Caco-2 (cell line): Measurements from ENCODE around the gene ACTR1B. TPM values are rescaled to one million over a fixed set of nuclear protein-coding genes. Genes with fewer than 3 reads are reported as not detected.

Source experiments
- BruUV-seq: library from RNA; stranded (reverse); fragments of 400-500 nt; replicated peaks from 2 replicates; lab custom pipeline; 2021; lab: Mats Ljungman, UMichigan
- CTCF ChIA-PET: fragments of 300-600 bp; sonication (Branson Sonifier 250); formaldehyde crosslinking; loops from one replicate; lab custom pipeline; 2022; ENCODE audit warnings: antibody characterized with exemption; lab: Charles Lee
- POLR2A ChIA-PET: fragments of 300-600 bp; sonication (Branson Sonifier 250); formaldehyde crosslinking; loops from one replicate; lab custom pipeline; 2022; ENCODE audit warnings: antibody characterized with exemption; lab: Charles Lee
- DNase-seq, 2 experiments: peaks; one replicate each; pipeline versions ENCODE4 v3.0.0 to v3.0.0-alpha.2; 2020 to 2022
- H3K27me3 ChIP-seq: replicated peaks from 2 replicates; pipeline ENCODE4 v1.6.0; 2011; ENCODE audit warnings: low read length; ENCODE audit not compliant: control insufficient read depth, insufficient read depth
- H3K36me3 ChIP-seq: 2 replicates; pipeline ENCODE4 v1.5.1; 2011; ENCODE audit warnings: low read length; ENCODE audit not compliant: control insufficient read depth, insufficient read depth
- H3K4me1 ChIP-seq: fragments of 250-450 bp; sonication (Bioruptor Pico); 2 replicates; pipeline ENCODE4 v1.5.1; 2020; ENCODE audit warnings: mild to moderate bottlenecking
- H3K4me3 ChIP-seq: 2 replicates; pipeline ENCODE4 v1.5.1; 2011; ENCODE audit warnings: low read depth, mild to moderate bottlenecking, control low read depth, low read length
- H3K9me3 ChIP-seq: fragments of 250-450 bp; sonication (Bioruptor Pico); 2 replicates; pipeline ENCODE4 v1.5.1; 2020; ENCODE audit warnings: mild to moderate bottlenecking, moderate library complexity
- H3K27ac Mint-ChIP-seq: one replicate; pipeline ENCODE4 v1.8.0; 2022; ENCODE audit warnings: mixed read lengths; ENCODE audit not compliant: unreplicated experiment
- H3K27me3 Mint-ChIP-seq: one replicate; pipeline ENCODE4 v1.8.0; 2022; ENCODE audit warnings: mixed read lengths; ENCODE audit not compliant: insufficient read depth, unreplicated experiment
- H3K36me3 Mint-ChIP-seq: one replicate; pipeline ENCODE4 v1.8.0; 2022; ENCODE audit warnings: mild to moderate bottlenecking, mixed read lengths; ENCODE audit not compliant: insufficient read depth, unreplicated experiment
- H3K4me1 Mint-ChIP-seq: one replicate; pipeline ENCODE4 v1.8.0; 2022; ENCODE audit warnings: low read depth, mixed read lengths; ENCODE audit not compliant: unreplicated experiment
- H3K4me3 Mint-ChIP-seq: one replicate; pipeline ENCODE4 v1.8.0; 2022; ENCODE audit warnings: mild to moderate bottlenecking, moderate library complexity, mixed read lengths; ENCODE audit not compliant: unreplicated experiment
- H3K9me3 Mint-ChIP-seq: one replicate; pipeline ENCODE4 v1.8.0; 2022; ENCODE audit warnings: mixed read lengths; ENCODE audit not compliant: unreplicated experiment
- intact Hi-C: fragments of 100-400 bp; cut with micrococcal nuclease; formaldehyde crosslinking; loops from one replicate; pipeline ENCODE4 v1.10.0; 2022; ENCODE audit not compliant: unreplicated experiment
- total RNA-seq: library from RNA; stranded (reverse); gene quantifications from 2 replicates; pipeline ENCODE4 v1.2.3, GENCODE V29; 2022
- TF ChIP-seq, protein P1 (sequence below), 2 experiments: fragments of 200-600 bp in 1 of 2; IDR thresholded peaks; 1 replicate in 1 of 2; 2 replicates in 1 of 2; pipeline versions ENCODE4 v1.5.1 to v1.8.0; 2011 to 2022; ENCODE audit warnings: antibody characterized with exemption in 1 of 2, control low read depth in 1 of 2, inconsistent platforms in 1 of 2, low read depth in 1 of 2, low read length in 1 of 2, mild to moderate bottlenecking in 1 of 2, moderate library complexity in 1 of 2; ENCODE audit not compliant: insufficient read depth in 1 of 2, severe bottlenecking in 1 of 2, unreplicated experiment in 1 of 2

Gene ACTR1B
- total RNA-seq, 1 experiment from 2014 or later = 42.3 TPM

DNA sequence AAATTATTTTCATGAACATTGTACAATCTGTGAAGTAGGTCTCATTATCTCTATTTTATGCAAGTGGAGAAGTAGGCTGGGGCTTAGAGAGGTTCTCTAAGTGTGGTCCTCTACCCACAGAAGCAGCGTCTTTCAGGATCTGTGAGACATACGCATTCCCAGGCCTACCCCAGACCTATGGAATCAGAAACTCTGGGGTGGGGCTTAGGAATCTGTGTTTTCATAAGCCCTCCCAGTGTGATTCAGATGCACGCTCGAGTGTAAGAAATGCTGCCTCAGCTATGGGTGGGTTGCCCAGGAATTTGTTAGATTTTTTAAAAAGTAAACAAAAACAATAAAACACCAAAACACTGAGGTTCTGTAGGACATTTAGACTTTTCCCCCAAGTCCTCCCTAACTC is 34.7 kb upstream of the ACTR1B start:
- intact Hi-C loops = no loop called here
- Mint-ChIP-seq H3K4me1 (peaks cover 8% of the 10 kb centered on the region), H3K4me3 (no peak overlapping the region), H3K27ac (no peak overlapping the region), H3K36me3 (no peaks in the 10 kb centered on the region), H3K27me3 (no peaks in the 10 kb centered on the region), H3K9me3 (no peaks in the 10 kb centered on the region)
- no TSS peak for BruUV-seq
- POLR2A ChIA-PET = no interaction called here
- DNase-seq = no peak
- no peak overlapping the region for H3K4me3 ChIP-seq
- TF ChIP-seq, protein P1, sequence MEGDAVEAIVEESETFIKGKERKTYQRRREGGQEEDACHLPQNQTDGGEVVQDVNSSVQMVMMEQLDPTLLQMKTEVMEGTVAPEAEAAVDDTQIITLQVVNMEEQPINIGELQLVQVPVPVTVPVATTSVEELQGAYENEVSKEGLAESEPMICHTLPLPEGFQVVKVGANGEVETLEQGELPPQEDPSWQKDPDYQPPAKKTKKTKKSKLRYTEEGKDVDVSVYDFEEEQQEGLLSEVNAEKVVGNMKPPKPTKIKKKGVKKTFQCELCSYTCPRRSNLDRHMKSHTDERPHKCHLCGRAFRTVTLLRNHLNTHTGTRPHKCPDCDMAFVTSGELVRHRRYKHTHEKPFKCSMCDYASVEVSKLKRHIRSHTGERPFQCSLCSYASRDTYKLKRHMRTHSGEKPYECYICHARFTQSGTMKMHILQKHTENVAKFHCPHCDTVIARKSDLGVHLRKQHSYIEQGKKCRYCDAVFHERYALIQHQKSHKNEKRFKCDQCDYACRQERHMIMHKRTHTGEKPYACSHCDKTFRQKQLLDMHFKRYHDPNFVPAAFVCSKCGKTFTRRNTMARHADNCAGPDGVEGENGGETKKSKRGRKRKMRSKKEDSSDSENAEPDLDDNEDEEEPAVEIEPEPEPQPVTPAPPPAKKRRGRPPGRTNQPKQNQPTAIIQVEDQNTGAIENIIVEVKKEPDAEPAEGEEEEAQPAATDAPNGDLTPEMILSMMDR (IDR thresholded peaks at IDR 0.05; ENCODE audit: insufficient read depth in 1 of 2, low read depth in 1 of 2, low read length in 1 of 2, severe bottlenecking in 1 of 2, unreplicated experiment in 1 of 2) = no peak
- H3K36me3 ChIP-seq = no peaks in the 10 kb centered on the region
- CTCF ChIA-PET = interaction anchor here (0.8 to 4.1 kb wide), 9 partner anchors 35 to 688 kb away, joined by 3 to 42 read pairs (median 6); partner anchors contain the start of genes ACTR1B, ANKRD36B and COX5B
- peaks cover 18% of the 10 kb centered on the region for H3K4me1 ChIP-seq
- no peaks in the 10 kb centered on the region for H3K27me3 ChIP-seq
- no peaks in the 10 kb centered on the region for H3K9me3 ChIP-seq

GRCh38 chr2:97697252-97698235 is 33.7 kb upstream of the ACTR1B start:
- Mint-ChIP-seq H3K36me3 (no peaks in the 10 kb centered on the region), H3K9me3 (no peaks in the 10 kb centered on the region), H3K27ac (no peak overlapping the region), H3K27me3 (no peaks in the 10 kb centered on the region), H3K4me3 (no peak overlapping the region), H3K4me1 (peaks cover 8% of the 10 kb centered on the region)
- H3K9me3 ChIP-seq = no peaks in the 10 kb centered on the region
- ChIA-PET CTCF (interaction anchor here (0.7 to 4.1 kb wide), 8 partner anchors 34 to 687 kb away, joined by 3 to 42 read pairs (median 6); partner anchors contain the start of genes ACTR1B, ANKRD36B and COX5B), POLR2A (interaction anchor here (0.8 kb wide), 1 partner anchor 52 kb away, joined by 3 read pairs; no protein-coding TSS in a partner anchor)
- intact Hi-C loops = loop anchor here (1.0 kb wide), 2 partner anchors 33 to 47 kb away; partner anchors contain the start of gene ACTR1B
- peak; percentile 86 to 91 for DNase-seq
- no peak overlapping the region for H3K4me3 ChIP-seq
- H3K36me3 ChIP-seq = no peaks in the 10 kb centered on the region
- peaks cover 18% of the 10 kb centered on the region for H3K4me1 ChIP-seq
- TF ChIP-seq, protein P1 (IDR thresholded peaks at IDR 0.05; ENCODE audit: insufficient read depth in 1 of 2, low read depth in 1 of 2, low read length in 1 of 2, severe bottlenecking in 1 of 2, unreplicated experiment in 1 of 2) = peak; percentile 92 to 94
- no TSS peak for BruUV-seq
- no peaks in the 10 kb centered on the region for H3K27me3 ChIP-seq

GRCh38 chr2:97695744-97696143 is 31.9 kb upstream of the ACTR1B start:
- H3K9me3 ChIP-seq = no peaks in the 10 kb centered on the region
- no peak for DNase-seq
- Mint-ChIP-seq H3K27ac (no peak overlapping the region), H3K27me3 (no peaks in the 10 kb centered on the region), H3K9me3 (no peaks in the 10 kb centered on the region), H3K4me1 (peaks cover 8% of the 10 kb centered on the region), H3K36me3 (no peaks in the 10 kb centered on the region), H3K4me3 (no peak overlapping the region)
- TF ChIP-seq, protein P1 (IDR thresholded peaks at IDR 0.05; ENCODE audit: insufficient read depth in 1 of 2, low read depth in 1 of 2, low read length in 1 of 2, severe bottlenecking in 1 of 2, unreplicated experiment in 1 of 2) = no peak
- no TSS peak for BruUV-seq
- H3K27me3 ChIP-seq = no peaks in the 10 kb centered on the region
- H3K4me3 ChIP-seq = no peak overlapping the region
- intact Hi-C loops = no loop called here
- POLR2A ChIA-PET = no interaction called here
- peaks cover 23% of the 10 kb centered on the region for H3K4me1 ChIP-seq
- H3K36me3 ChIP-seq = no peaks in the 10 kb centered on the region
- CTCF ChIA-PET = interaction anchor here (3.6 kb wide), 1 partner anchor 105 kb away, joined by 42 read pairs; the partner anchor contains the start of gene ANKRD36B
